DLD1 (cell line): ENCODE measurements around the gene LRRC8C.

Source experiments
- in situ Hi-C: cut with HindIII; loops from 2 replicates; pipeline ENCODE4 v1.10.0; 2017; ENCODE audit warnings: low sequenced_read_pairs

The LRRC8C gene

DNA sequence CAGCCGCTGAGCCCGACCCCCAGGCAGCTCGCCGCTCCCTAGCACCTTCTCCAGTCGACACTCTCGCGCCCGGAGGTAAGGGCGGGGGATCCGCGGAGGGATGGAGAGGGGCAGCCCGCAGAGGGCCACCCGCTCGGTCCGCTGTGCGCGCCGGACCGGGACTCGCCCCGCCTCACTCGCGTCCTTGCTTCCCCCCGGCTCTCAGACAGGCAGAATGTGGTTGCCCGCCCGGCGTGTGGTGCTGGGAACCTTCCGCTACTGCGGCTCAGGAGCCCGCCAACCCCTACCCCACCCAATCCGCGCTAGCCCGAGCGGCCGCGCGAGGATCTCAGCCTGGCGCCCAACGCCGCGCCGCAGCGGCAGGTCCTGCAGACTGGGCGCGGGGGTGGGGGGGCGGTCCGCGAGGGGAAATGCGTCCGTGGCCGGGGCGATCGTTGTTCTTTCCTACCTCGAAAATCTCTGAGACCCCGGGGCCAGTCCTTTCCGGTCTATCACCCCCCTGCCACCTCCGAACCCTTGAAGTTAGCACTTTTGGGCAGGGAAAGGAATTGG lies 404 bp downstream of the LRRC8C start:
- in situ Hi-C loops, result no loop called here

DNA sequence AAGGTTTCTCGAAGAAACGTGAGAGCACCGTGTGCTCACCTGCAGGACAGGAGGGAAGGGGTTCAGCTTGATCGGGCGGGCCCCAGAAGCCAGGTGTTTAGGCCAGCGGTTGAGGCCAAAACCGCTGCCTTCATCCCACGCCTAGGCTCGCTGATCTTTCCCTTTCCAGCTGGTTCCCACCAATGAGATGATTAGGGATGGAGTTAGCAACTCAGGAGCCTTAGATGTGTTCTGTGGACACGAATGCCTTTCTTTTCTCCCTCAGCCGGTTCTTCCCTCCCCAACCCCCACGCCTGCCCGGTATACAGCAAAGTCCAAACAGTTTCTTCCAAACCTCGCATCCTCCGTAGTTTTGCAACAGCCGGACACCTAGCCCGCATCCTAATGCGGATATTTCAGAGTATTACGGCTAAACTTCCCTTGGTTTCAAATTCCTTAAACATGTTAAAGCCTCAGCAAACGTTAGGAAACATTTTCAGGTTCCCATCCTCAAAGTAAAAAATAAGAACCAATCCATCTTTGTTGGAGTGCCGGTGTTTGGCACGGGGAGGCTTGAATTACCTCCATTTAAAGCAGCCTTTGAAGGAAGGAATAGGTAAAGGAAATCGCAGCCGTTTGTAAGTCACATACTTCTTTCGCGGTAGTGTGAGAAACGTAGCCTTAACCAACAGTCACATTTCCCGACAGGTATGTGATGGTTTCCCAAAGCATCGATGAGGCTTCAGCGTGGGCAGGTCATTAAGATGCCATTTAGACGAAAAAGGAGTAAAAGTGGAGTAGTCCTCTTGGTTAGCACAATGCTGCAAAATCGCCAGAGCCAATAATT lies 1.1 kb downstream of the LRRC8C start:
- in situ Hi-C loops, result no loop called here

DNA sequence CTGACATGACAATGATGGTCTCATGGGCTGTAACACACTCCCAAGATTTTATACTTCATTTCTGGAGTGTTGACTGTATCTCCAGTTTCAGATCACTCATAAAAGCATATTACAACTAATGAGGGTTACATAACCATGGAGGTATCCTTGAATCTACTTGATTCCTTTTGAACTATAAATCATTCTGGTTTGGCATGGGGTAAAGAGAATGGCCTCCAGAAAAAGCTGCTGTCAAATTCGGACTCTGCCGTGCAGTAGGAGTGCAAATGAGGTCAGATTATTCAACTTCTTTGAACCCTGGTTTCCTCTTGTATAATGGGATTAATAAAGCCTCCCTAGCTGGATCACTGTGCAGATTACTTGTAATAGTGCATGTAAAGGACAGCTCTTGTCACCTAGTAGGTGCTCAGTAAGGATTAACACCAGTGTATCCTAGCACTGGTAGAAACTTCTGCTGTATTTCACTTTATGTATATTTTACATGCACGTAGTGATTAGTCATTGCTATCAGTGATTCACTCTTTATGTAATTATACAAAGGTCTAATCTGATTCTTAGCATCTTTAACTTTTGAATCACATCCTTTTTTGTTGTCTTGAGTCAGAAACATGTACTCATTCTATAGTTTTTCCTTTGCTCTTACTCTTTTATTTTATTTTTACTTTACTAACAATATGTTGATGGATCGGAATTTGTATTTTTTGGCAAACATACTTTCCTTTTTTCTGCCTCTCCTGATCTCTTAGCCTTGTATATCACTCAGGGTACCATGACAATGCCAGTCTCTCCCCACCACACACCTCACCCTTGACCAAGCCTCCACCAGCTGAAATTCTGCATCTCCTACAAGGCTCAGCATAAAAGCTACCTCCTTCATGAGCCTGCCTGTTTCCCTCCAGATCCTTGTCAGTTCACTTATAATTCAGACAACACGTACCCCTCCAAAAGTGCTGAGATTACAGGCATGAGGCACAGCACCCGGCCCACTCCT lies 3.2 kb downstream of the LRRC8C start:
- in situ Hi-C loops, result no loop called here

GRCh38 chr1:89637496-89637895 lies 4.6 kb downstream of the LRRC8C start:
- in situ Hi-C loops, result no loop called here

- in situ Hi-C loops, result no loop called here
Measured at GRCh38 chr1:89640440-89640839, 7.5 kb downstream of the LRRC8C start.

- in situ Hi-C loops, result no loop called here
Measured at GRCh38 chr1:89641781-89642180, 8.9 kb downstream of the LRRC8C start.

DNA sequence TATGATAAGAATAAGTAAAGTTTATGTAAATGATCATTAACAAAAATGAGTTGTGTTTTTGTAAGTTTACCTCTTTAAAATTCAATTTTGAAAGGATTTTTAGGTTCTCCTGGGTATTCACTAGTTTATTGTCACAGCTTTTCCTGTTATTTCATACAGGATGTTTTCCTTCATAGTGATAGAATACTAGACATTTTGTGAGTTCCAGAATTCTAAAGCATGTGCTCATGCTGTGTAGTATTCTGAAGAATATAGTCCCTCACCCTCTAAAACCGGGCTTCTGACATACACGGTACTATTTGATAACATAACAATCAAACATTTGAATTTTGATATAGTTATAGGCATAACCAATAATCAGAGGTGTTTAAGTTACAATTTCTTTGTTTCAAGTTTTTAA lies 10.7 kb downstream of the LRRC8C start:
- in situ Hi-C loops, result no loop called here

- in situ Hi-C loops, result no loop called here
Measured at GRCh38 chr1:89644119-89644814, 11.3 kb downstream of the LRRC8C start.

DNA sequence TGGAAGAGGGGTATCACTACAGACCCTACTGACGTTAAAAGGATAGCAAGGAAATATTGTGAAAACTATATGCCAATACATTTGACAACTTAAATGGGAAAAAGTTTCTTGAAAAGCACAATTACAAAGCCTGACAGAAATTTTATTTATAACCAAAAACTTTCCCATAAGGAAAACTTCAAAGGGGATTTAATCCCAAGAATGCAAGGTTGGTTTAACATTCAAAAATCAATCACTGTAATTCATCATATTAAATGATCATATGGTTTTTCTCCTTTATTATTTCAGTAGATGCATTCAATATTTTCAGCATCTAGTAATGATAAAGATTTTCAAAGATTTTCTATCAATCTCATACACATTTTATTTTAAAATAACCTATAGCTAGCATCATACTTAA lies 13.3 kb downstream of the LRRC8C start:
- in situ Hi-C loops, result no loop called here

- in situ Hi-C loops, result no loop called here
Measured at GRCh38 chr1:89649783-89650182, 16.9 kb downstream of the LRRC8C start.

DNA sequence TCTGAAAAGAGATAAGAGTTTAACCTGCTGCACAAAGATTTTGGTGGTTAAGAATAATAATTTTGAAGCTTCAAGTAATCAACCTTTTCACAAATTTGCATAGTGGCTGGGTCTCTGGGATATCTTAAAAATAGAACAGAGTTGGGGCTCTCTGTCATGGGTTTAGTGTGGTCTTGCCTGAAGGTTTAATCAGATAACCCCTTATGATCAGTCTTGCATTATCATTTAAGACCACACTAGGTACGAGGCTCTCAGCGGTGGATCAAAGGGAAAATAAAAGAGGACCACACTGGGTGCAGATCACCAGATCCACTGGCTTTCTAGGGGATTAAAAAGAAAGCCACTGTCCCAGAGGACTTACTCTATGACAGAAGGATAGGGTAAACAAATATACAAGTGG lies 19.5 kb downstream of the LRRC8C start:
- in situ Hi-C loops, result no loop called here

- in situ Hi-C loops, result no loop called here
Measured at GRCh38 chr1:89657886-89658285, 25.0 kb downstream of the LRRC8C start.

GRCh38 chr1:89659322-89660081 lies 26.6 kb downstream of the LRRC8C start:
- in situ Hi-C loops, result no loop called here

GRCh38 chr1:89660224-89661061 lies 27.5 kb downstream of the LRRC8C start:
- in situ Hi-C loops, result no loop called here

DNA sequence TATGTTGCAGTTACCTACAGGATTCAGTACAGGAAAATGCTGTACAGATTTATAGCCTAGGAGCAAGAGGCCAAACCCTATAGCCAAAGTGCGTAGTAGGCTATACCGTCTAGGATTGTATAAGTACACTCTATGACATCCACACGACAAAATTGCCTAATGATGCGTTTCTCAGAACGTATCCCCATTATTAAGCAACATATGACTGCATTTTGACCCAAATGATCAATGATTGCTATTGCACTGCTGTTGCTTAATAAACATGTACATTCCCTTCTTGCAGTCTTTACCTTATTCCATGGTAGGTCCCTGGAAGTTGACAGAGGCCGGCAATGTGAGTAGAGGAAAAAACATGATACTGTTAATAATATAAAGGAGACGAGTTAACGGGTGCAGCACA lies 33.0 kb downstream of the LRRC8C start:
- in situ Hi-C loops, result no loop called here

- in situ Hi-C loops, result no loop called here
Measured at GRCh38 chr1:89666640-89667039, 33.7 kb downstream of the LRRC8C start.

DNA sequence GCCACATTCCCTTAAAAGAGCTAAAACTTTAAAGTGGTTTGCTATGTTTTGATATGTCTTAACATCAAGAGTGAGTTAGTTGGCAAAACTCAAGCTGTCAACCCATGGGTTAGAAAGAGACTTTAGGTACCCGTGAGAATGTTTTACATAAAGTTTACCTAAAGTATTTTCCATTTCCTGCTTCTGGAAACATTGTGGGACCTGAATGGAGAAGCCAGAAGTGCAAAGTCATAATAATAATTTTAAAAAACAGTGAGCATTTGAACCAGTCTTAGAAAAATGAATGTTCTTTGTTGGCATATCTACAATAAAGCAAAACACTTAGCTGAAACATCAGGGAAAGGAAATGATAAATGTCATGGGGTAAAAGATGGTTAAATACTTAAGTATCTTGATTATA lies 34.8 kb downstream of the LRRC8C start:
- in situ Hi-C loops, result no loop called here

- in situ Hi-C loops, result no loop called here
Measured at GRCh38 chr1:89668961-89669360, 36.0 kb downstream of the LRRC8C start.

DNA sequence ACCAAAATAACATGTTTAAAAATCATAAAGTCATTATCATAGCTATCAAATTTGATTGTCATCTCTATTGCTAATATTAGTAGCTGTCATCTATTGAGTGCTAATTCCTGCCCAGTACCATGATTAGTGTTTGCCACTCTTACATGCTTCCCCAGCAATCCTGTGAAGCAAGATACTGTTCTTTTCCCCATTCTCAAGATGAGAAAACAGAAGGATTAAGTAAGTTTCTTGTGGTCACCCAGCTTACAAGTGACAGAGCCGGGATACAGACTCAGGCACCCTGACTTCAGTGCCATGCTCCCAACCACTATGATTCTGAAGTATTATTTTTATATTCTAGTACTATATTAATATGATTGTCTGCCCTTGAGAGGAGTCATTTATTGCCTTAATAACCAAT lies 36.5 kb downstream of the LRRC8C start:
- in situ Hi-C loops, result no loop called here
